PC-3 (cell line): ENCODE results near the gene ARMC5. TPM values are rescaled to one million over a fixed set of nuclear protein-coding genes. Genes with fewer than 3 reads are reported as not detected.

Experiments used
- ATAC-seq: fragments of 200-7000 bp; cut with Tn5 transposase; 2 replicates; pipeline ENCODE4 v1.9.1; 2020; ENCODE audit warnings: mild to moderate bottlenecking, moderate library complexity
- BruUV-seq: library from RNA; stranded (reverse); fragments of 400-500 nt; replicated peaks from 2 replicates; lab custom pipeline; 2021; lab: Mats Ljungman, UMichigan
- CTCF ChIA-PET: fragments of 300-600 bp; sonication (Branson Sonifier 250); formaldehyde crosslinking; loops from one replicate; lab custom pipeline; 2022; ENCODE audit warnings: antibody characterized with exemption; lab: Charles Lee
- POLR2A ChIA-PET: fragments of 300-600 bp; sonication (Branson Sonifier 250); formaldehyde crosslinking; loops from one replicate; lab custom pipeline; 2022; ENCODE audit warnings: antibody characterized with exemption; ENCODE audit not compliant: unreplicated experiment; lab: Charles Lee
- DNase-seq: peaks from one replicate; pipeline ENCODE4 v3.0.0-alpha.2; 2015
- H2AFZ ChIP-seq: fragments of 300-600 bp; sonication (generic); 2 replicates; pipeline ENCODE4 v1.6.0; 2016; ENCODE audit warnings: antibody characterized with exemption, low read length
- H3F3A ChIP-seq: fragments of 300-600 bp; sonication (generic); one replicate; pipeline ENCODE4 v1.6.0; 2017; ENCODE audit warnings: antibody characterized with exemption, low read length, control low read depth, mild to moderate bottlenecking; ENCODE audit not compliant: unreplicated experiment
- H3K27ac ChIP-seq: fragments of 300-600 bp; sonication (generic); 2 replicates; pipeline ENCODE4 v1.5.1; 2016; ENCODE audit warnings: mild to moderate bottlenecking, low read length
- H3K27me3 ChIP-seq: fragments of 300-600 bp; sonication (generic); 2 replicates; pipeline ENCODE4 v1.6.1; 2016; ENCODE audit warnings: low read length, mixed read lengths
- H3K36me3 ChIP-seq: fragments of 300-600 bp; sonication (generic); 2 replicates; pipeline ENCODE4 v1.6.1; 2016; ENCODE audit warnings: low read depth, mixed run types, low read length, mixed read lengths
- H3K4me1 ChIP-seq: fragments of 300-600 bp; sonication (generic); 2 replicates; pipeline ENCODE4 v1.5.1; 2016; ENCODE audit warnings: low read length; ENCODE audit not compliant: insufficient read depth
- H3K4me2 ChIP-seq: fragments of 300-600 bp; sonication (generic); 2 replicates; pipeline ENCODE4 v1.6.0; 2016; ENCODE audit warnings: low read length
- H3K4me3 ChIP-seq: fragments of 300-600 bp; sonication (generic); 2 replicates; pipeline ENCODE4 v1.5.1; 2016; ENCODE audit warnings: mild to moderate bottlenecking, low read length, mixed read lengths
- H3K79me2 ChIP-seq: fragments of 300-600 bp; sonication (generic); 2 replicates; pipeline ENCODE4 v1.6.1; 2017; ENCODE audit warnings: low read length, mixed read lengths
- H3K9ac ChIP-seq: fragments of 300-600 bp; sonication (generic); 2 replicates; pipeline ENCODE4 v1.6.0; 2016; ENCODE audit warnings: mild to moderate bottlenecking, low read length
- H3K9me2 ChIP-seq: fragments of 300-600 bp; sonication (generic); replicated peaks from 2 replicates; pipeline ENCODE4 v1.6.1; 2016; ENCODE audit warnings: mixed run types, low read length, mixed read lengths
- H3K9me3 ChIP-seq: fragments of 300-600 bp; sonication (generic); 2 replicates; pipeline ENCODE4 v1.6.1; 2016; ENCODE audit warnings: low read length, mixed read lengths
- H4K20me1 ChIP-seq: fragments of 300-600 bp; sonication (generic); 2 replicates; pipeline ENCODE4 v1.6.1; 2016; ENCODE audit warnings: low read length, mixed read lengths
- CTCF ChIP-seq: fragments of 300-600 bp; sonication (generic); conservative IDR thresholded peaks from 2 replicates; pipeline ENCODE4 v1.5.1; 2017; ENCODE audit warnings: antibody characterized with exemption, low read depth, mild to moderate bottlenecking, low read length
- EZH2 ChIP-seq: fragments of 300-600 bp; sonication (generic); IDR thresholded peaks from one replicate; pipeline ENCODE4 v1.6.1; 2017; ENCODE audit warnings: antibody characterized with exemption, mild to moderate bottlenecking, low read length; ENCODE audit not compliant: unreplicated experiment
- EZH2phosphoT487 ChIP-seq: fragments of 300-600 bp; sonication (generic); IDR thresholded peaks from 2 replicates; pipeline ENCODE4 v1.6.1; 2018; ENCODE audit warnings: mild to moderate bottlenecking, antibody characterized with exemption, low read length, borderline replicate concordance
- intact Hi-C: fragments of 100-400 bp; cut with micrococcal nuclease; formaldehyde crosslinking; loops from 2 replicates; pipeline ENCODE4 v1.9.0; 2023
- total RNA-seq: library from RNA; depleted of rRNA; stranded (reverse); fragments of >200 nt; gene quantifications from 2 replicates; pipeline ENCODE4 v1.2.3, GENCODE V29; 2014

Gene ARMC5
- total RNA-seq, 1 experiment from 2014 or later: 5.8 TPM

- Histone ChIP-seq H3K9me2 (no peaks in the 10 kb centered on the region), H3K27me3 (no peaks in the 10 kb centered on the region), H3F3A (no peaks in the 10 kb centered on the region), H3K27ac (no peak overlapping the region), H3K4me2 (no peak overlapping the region), H3K36me3 (no peaks in the 10 kb centered on the region), H3K4me3 (no peak overlapping the region), H3K4me1 (no peaks in the 10 kb centered on the region), H3K9ac (no peak overlapping the region), H2AFZ (no peak overlapping the region), H3K9me3 (no peaks in the 10 kb centered on the region), H4K20me1 (no peaks in the 10 kb centered on the region), H3K79me2 (no peaks in the 10 kb centered on the region)
- intact Hi-C loops: no loop called here
- POLR2A ChIA-PET: no interaction called here
- CTCF ChIA-PET: no interaction called here
- ATAC-seq (no peak), DNase-seq (no peak)
- no TSS peak for BruUV-seq
- TF ChIP-seq EZH2phosphoT487: no peak
- TF ChIP-seq EZH2: no peak
- no peak for TF ChIP-seq CTCF
These were observed 29.5 kb upstream of the ARMC5 start for GRCh38 chr16:31429796-31430195.

GRCh38 chr16:31430380-31431052, 28.8 kb upstream of the ARMC5 start:
- no peak overlapping the region for H3K27ac ChIP-seq
- H3K36me3 ChIP-seq: no peaks in the 10 kb centered on the region
- H3K4me2 ChIP-seq: no peak overlapping the region
- H3K9me3 ChIP-seq: no peaks in the 10 kb centered on the region
- no peaks in the 10 kb centered on the region for H3F3A ChIP-seq
- no peaks in the 10 kb centered on the region for H3K4me1 ChIP-seq
- H4K20me1 ChIP-seq: no peaks in the 10 kb centered on the region
- no peak for TF ChIP-seq EZH2
- no peak for TF ChIP-seq CTCF
- TF ChIP-seq EZH2phosphoT487: no peak
- no peak overlapping the region for H2AFZ ChIP-seq
- no peaks in the 10 kb centered on the region for H3K27me3 ChIP-seq
- H3K4me3 ChIP-seq: no peak overlapping the region
- BruUV-seq: no TSS peak
- H3K9me2 ChIP-seq: no peaks in the 10 kb centered on the region
- ChIA-PET CTCF (no interaction called here), POLR2A (no interaction called here)
- H3K9ac ChIP-seq: no peak overlapping the region
- ATAC-seq: no peak
- DNase-seq: no peak
- no peaks in the 10 kb centered on the region for H3K79me2 ChIP-seq
- intact Hi-C loops: no loop called here
